Raji (cell line): ENCODE results near the gene SPATA13.

Experiments used
- POLR2A ChIP-seq: IDR thresholded peaks from 2 replicates; pipeline ENCODE4 v1.6.1; 2011; ENCODE audit warnings: low read depth, low read length, control low read depth; ENCODE audit not compliant: insufficient read depth

Gene SPATA13

DNA sequence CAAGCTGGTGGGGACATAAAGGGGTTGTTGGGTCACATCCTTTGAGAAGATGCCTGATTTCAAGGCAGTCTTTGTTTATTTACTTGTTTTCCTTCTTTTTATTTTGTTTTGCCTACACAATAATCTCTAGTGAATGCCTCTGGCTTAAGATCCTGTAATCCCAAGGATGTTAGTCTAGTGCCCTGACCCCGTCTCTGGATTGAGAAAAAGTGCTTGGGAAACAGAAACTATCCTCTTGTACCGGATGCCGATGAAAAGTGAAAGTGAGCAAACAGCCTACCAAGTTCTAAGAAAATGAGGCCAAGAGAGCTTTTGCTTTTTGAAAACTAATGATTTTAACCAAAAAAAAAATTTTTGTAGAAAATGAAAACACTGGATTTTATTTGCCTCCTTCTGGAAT is 106.8 kb downstream of the SPATA13 start:
- TF ChIP-seq POLR2A = no peak

DNA sequence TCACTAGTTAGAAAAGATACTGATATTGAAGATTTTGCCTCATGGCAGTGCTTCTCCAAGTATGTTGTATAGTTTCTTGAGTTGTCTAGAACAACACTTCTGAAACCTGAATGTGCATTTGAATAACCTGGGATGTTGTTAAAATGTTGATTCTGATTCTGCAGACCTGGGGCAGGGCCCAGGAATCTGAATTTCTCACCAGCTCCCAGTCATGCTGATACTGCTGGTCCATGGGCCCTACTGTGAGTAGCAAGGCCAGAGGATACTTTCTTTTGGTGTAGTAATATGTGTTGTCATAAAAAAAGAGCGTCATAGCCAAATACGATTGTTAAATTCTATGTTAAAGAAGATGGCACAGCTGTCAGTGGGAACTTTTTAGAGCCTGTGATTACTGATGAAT is 107.3 kb downstream of the SPATA13 start:
- no peak for TF ChIP-seq POLR2A

DNA sequence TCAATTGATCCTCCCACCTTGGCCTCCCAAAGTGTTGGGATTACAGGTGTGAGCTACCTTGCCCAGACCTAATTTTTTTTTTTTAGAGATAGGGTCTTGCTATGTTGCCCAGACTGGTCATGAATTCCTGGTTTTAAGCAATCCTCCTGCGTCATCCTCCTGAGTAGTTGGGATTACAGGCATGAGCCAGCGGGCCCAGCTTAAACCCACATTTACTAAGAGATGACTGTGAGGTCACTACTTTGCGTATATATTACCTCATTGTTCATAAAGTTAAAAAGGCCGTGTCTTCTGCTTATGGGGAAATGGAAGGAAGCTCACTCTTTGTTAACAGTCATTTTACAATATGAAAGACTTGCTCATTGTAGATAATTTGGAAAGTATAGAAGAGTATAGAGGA is 109.3 kb downstream of the SPATA13 start:
- no peak for TF ChIP-seq POLR2A

DNA sequence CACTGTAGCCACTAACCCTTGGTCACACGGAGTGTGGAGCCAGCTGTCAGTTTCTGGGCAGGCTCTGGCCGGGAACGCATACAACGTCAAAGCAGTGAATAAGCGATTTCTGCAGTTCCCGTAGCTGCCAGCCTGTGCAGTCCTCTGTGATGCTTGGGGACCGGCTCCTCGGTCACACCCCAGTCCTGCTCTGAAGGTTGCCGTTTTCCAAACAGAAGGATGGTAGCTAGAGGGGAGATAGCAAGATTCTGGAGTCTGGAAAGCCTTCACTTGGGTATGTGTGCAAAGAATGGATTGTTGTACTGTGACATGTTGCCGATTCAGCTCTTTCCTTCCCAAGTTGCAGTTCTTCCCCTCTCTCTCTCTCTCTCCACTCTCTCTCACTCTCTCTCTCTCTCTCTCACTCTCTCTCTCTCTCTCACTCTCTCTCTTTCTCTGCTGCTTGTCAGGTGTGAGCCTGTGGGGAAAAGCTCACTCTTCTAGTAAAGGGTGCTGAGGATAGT is 110.2 kb downstream of the SPATA13 start:
- TF ChIP-seq POLR2A = no peak

DNA sequence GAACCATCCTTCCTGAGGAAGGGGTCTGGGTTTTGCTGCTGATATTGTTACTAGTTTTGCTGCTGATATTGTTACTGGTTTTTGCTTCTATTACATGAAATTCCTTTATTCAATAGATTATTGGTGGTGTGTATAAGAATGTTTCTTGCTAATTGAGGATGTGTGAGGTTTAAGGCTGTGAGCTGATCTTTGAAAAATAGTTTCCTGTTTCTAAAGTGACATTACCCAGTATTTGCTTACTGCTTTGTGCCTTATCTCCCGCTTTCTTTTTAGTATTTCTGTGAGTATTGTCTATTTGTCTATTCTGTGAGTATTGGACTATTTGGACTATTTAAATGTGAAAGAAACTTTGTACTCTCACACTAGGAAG is 110.7 kb downstream of the SPATA13 start:
- no peak for TF ChIP-seq POLR2A

DNA sequence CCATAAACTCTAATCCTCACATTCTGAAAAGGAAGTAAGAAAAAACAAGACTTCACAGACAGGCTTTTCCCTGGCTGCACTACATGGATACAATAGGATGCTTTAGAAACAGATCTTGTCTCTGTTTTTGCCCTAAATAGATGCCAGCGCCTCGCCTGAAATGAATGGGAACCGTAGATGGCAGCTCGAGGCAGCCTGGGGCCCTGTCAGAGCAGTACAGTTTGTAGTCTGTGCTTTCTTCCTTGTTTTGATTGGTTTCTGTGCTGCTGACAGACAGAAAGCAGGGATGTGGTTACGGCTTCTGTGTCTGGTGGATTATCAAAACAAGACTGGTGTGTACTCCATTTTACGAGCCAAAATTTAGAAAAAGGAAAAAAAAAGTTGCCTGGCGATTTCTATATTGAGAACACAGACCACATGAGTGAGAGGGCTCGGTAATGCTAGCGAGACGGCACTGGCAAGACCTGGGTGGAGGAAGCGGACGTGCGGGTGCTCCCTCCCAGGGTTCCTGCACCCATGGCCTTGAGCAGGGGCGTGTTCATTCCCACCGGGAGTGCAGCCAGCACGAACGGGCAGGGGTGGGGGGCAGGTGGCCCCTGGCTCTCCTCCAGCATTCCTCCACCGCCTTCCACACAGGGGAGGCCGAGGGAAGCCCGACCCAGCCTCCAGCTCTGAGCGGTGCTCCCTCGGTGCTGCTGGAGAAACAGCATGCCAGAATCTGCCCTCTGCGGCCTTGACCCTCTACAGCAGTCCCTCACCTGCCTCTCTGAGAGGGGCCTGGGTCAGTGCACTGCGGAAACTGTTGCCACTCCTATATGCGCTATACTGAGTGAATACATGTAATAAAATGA is 111.3 kb downstream of the SPATA13 start:
- TF ChIP-seq POLR2A = no peak

DNA sequence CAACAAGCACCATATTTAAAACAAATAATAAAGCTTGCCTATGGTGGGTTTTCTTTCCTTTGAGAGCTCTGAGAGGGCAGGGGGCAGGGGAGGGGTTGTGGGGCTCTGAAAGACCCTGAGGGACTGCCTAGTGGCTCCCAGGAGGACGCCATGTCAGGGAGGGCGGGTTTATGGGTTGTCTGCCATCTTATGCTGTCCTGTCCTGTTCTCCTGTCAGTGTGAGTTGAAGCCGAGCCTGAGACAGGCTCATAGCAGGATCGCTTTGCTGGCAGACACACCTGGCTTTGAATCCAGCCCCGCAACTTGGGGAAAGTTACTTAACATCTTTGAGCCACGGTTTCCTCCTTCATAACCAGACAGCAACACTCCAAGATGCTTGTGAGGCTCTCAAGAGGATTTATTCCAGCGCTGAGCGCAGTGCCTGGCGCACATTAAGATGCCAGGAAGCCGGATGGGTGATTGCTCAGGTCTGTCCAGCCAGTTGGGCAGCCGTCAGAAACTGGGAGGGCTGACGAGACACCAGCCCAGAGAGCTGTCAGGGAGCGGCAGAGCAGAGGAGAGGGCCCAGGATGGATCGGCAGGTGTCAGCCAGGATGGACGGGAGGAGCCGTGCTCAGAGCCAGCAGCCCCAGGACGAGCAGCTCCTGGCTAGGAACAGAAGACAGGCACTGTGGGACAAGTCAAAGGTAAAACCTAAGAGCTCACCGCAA is 112.1 kb downstream of the SPATA13 start:
- no peak for TF ChIP-seq POLR2A

DNA sequence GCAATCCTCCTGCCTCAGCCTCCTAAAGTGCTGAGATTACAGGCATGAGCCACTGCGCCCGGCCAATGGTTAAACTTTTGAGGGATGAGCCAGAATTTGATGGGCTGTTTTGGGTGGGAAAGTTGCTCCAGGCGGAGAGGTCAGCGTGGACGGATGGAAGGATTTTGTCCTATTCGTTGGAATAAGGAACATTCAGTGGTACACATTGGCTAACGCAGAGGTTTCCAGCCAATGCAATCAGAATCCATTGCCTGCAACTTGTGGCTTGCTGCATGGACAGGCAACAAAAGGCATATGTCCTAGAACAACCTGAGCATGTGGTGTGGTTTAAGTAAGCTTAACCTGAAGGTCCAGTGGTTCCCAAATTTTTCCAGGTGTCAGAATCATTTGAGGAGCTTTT is 113.4 kb downstream of the SPATA13 start:
- no peak for TF ChIP-seq POLR2A

DNA sequence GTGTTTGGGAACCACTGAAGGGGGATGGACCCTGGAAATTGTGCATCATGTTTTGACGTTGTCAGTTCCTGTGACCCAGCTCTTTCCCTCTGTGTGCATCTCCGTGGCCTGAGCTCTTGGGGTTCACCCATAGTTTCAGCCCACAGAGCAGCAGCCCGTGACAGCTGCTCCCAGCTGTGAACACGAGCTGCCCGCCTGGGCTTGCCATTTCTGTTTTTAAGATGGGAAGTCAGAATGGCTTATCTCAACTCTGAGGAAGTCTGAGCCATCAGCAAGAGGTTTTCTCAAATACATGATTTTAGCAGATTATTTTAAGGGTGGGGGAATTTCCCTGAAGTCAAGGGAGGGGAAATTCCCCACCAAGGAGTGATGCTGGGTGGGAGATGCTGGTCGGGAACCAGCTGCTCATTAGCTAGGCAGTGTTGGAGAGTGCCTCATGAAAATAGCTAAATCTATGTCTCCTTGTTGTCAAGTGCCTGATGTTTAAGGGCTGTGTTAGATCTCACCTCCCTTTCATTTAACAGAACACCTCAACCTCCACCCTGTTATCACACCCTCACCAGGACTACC is 114.0 kb downstream of the SPATA13 start:
- TF ChIP-seq POLR2A = no peak

DNA sequence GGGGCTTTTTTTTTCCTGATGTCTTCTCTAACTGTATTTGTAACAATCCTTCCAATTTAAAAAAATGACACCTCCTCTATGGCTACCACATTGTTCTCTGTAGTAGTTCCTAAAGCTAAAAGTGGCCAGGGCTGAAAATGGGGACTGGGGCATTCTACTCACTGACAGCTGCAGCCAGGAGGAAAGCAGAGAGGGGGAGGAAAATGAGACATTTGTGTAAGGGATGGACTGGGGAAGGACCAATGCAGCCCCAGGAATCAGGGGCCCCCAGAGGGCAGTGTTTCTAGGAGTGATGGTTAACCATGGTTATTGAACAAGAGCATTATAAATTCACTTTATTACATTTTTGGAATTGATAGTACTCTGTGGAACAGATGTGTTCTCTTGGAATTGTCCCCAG is 114.5 kb downstream of the SPATA13 start:
- no peak for TF ChIP-seq POLR2A

DNA sequence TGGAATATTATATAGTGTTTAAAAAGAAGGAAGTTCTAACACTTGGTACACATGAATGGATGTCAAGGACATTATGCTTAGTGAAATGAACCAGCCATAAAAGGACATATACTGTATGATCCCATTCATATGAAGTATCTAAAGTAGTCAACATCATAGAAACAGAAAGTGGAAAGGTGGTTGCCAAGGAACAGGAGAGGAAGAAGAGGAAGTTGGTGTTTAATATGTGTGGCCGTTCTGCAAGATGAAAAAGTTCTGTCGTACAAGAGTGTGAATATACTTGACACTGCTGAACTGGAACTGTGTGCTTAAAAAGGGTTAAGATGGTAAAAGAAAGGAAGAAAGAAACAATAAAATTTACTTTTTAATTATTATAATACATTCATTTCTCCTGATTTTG is 115.8 kb downstream of the SPATA13 start:
- no peak for TF ChIP-seq POLR2A

DNA sequence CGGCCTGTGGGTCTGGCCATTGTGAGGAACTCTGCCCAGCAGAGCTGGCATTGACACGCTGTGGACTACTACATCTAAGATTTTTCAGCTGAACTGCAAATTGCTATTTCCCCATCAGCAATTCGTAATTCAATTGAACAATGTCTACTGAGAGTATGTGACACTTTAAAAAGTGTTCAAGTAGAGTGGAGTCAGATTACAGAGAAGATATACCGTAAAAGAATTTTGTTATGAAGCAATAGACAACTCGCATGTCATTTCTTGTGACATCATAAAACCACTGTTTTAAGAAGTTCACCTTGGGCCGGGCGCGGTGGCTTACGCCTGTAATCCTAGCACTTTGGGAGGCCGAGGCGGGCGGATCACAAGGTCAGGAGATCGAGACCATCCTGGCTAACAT is 116.3 kb downstream of the SPATA13 start:
- no peak for TF ChIP-seq POLR2A

DNA sequence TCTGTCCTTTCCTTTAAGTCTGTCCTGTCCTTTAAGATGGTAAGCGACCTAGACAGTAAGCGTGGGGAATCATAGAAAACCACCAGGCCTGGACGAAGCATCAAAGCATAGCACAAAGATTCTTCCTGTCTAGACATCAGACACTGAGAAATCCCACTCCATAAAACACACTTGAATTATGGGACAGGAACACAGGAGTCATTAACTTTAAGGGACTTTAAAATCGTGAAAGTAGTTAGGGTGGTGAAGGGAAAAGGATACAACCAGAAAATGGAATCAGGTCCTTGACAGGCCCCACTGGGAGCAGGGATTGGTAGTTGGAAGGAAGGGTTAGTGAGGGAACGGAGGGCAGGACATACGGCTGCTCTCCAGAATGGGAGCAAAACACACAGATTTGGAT is 117.2 kb downstream of the SPATA13 start:
- TF ChIP-seq POLR2A = no peak

DNA sequence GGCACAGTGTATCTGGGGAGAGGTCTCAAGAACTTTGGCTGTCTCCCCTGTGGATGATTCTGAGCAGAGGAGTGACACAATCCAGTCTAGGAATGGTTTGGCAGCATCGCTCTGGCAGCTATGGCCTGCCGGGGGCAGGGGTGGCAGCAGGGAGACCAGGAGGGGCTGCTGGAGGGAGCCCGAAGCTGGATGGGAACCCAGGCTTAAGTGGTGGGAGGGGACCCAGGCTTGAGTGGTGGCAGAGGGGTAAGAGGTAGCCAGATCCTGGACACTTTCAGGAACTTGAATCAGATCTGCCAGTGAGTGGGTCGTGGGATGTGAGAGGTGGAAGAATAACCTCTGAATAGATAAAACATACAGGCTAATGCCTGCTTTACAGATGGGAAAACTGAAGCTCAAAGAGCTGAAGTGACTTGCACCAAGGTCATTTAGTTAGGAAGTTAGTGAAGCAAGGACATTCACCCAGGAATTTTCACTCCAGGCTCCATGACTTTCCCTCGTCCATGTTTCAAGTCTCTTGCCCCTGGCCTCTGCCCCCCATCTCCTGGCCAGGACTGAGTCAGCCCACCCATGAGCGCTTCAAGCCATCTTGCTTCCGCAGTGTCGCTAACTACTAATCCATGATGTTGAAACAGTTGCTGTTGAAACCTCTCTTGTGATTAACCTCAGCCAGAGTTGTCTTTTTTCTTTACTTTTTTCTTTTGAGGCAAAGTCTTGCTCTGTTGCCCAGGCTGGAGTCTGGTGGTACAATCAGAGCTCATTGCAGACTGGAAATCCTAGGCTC is 119.0 kb downstream of the SPATA13 start:
- TF ChIP-seq POLR2A = no peak

DNA sequence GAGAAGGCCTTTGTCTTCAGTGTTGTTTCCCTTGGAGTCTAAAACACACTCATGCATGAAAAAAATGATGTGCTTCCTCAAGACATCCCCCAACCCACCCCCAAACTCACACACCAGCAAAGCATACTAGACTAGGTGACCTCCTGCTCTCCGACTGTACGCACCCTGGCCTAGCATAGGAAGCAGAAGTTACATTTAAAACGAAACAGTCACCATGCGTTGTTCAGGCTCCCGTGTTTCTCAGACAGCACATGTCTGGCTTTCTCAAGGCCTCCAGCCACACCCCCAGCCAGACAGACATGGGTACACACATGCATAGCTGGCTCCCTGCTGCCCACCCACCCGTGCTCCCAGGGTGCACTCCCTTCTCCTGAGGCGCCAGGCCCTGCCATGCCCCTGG is 120.2 kb downstream of the SPATA13 start:
- no peak for TF ChIP-seq POLR2A
